Peyer's patch (tissue), 4 donors: ENCODE data around the gene COIL. TPM values are rescaled to one million over a fixed set of nuclear protein-coding genes. Genes with fewer than 3 reads are reported as not detected.
A peak's percentile ranks its signal among the peaks of the same experiment; 100 is the strongest.
"Not testable (repeated sequence)": the region's sequence is repeated elsewhere in the genome, so short reads cannot be mapped to it uniquely, and the experiment has no call there.

Experiments
- DNase-seq, 3 donors: peaks; one replicate each; pipeline ENCODE4 v3.0.0-alpha.2; 2017 to 2019
- H3K27ac ChIP-seq, 4 donors: fragments of 200-600 bp; sonication (generic); one replicate each; pipeline ENCODE4 v1.5.1; 2016 to 2019
- H3K27me3 ChIP-seq, 2 donors: fragments of 200-600 bp; sonication (generic); one replicate each; pipeline ENCODE4 v1.5.1; 2019
- H3K36me3 ChIP-seq, 3 donors: fragments of 200-600 bp; sonication (generic); one replicate each; pipeline ENCODE4 v1.5.1; 2016 to 2019
- H3K4me1 ChIP-seq, 4 donors: fragments of 200-600 bp; sonication (generic); one replicate each; pipeline ENCODE4 v1.5.1; 2016 to 2019
- H3K4me3 ChIP-seq, 4 donors: fragments of 200-600 bp; sonication (generic); 1 replicate in 3 of 4; 2 replicates in 1 of 4; pipeline ENCODE4 v1.5.1; 2016 to 2019; ENCODE audit warnings: mild to moderate bottlenecking in 1 of 4
- H3K9me3 ChIP-seq, 4 donors: fragments of 200-600 bp; sonication (generic); one replicate each; pipeline ENCODE4 v1.5.1; 2016 to 2019; ENCODE audit warnings: mild to moderate bottlenecking in 1 of 4
- POLR2A ChIP-seq, 2 donors: fragments of 450-650 bp; IDR thresholded peaks; one replicate each; pipeline ENCODE4 v1.5.1; 2017; ENCODE audit warnings: antibody characterized with exemption in 2 of 2, mild to moderate bottlenecking in 2 of 2, moderate library complexity in 2 of 2
- total RNA-seq, 4 donors: library from RNA; depleted of rRNA; stranded (reverse); fragments of >200 nt; gene quantifications; one replicate each; pipeline ENCODE4 v1.1.0, GENCODE V29; 2016
- TF ChIP-seq, protein P1 (sequence below), 6 experiments: fragments of 450-650 bp in 4 of 6; fragments of 200-600 bp in 2 of 6; sonication (generic) in 1 of 6; IDR thresholded peaks; one replicate each; pipeline ENCODE4 v1.5.1; 2017 to 2019; ENCODE audit warnings: antibody characterized with exemption in 6 of 6, mild to moderate bottlenecking in 3 of 6, moderate library complexity in 1 of 6

The COIL gene
- total RNA-seq, 4 donors from 2014 or later = 8.6 to 20.6 (median 12.5) TPM

DNA sequence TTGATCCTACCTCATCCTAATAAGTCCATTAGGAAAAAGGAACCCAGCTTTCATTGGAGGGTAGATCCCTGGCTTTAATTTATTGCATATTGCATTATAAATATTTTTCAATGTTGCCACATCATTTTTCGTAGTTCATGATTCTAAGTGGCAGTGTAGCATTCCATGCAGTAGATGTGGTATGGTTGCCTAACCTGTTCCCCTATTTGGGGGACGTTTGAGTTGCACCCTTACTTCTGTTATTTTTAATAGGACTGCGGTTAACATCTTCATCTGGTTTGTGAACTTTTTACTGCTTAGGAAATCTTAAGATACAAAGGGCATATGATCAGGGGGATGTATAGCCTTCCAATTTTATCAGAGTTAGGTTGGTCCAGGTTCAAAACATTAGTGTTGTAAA is 22.5 kb upstream of the COIL start:
- Histone ChIP-seq H3K27ac (no peak overlapping the region), H3K27me3 (no peaks in the 10 kb centered on the region), H3K9me3 (no peaks in the 10 kb centered on the region), H3K36me3 (peaks cover 0 to 32% (median 0%) of the 10 kb centered on the region in 3 donors), H3K4me1 (peaks cover 0 to 11% (median 0%) of the 10 kb centered on the region in 4 donors), H3K4me3 (no peak overlapping the region)
- TF ChIP-seq POLR2A (IDR thresholded peaks at IDR 0.05) = no peak
- TF ChIP-seq, protein P1, sequence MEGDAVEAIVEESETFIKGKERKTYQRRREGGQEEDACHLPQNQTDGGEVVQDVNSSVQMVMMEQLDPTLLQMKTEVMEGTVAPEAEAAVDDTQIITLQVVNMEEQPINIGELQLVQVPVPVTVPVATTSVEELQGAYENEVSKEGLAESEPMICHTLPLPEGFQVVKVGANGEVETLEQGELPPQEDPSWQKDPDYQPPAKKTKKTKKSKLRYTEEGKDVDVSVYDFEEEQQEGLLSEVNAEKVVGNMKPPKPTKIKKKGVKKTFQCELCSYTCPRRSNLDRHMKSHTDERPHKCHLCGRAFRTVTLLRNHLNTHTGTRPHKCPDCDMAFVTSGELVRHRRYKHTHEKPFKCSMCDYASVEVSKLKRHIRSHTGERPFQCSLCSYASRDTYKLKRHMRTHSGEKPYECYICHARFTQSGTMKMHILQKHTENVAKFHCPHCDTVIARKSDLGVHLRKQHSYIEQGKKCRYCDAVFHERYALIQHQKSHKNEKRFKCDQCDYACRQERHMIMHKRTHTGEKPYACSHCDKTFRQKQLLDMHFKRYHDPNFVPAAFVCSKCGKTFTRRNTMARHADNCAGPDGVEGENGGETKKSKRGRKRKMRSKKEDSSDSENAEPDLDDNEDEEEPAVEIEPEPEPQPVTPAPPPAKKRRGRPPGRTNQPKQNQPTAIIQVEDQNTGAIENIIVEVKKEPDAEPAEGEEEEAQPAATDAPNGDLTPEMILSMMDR (IDR thresholded peaks at IDR 0.05) = no peak
- DNase-seq = no peak

DNA sequence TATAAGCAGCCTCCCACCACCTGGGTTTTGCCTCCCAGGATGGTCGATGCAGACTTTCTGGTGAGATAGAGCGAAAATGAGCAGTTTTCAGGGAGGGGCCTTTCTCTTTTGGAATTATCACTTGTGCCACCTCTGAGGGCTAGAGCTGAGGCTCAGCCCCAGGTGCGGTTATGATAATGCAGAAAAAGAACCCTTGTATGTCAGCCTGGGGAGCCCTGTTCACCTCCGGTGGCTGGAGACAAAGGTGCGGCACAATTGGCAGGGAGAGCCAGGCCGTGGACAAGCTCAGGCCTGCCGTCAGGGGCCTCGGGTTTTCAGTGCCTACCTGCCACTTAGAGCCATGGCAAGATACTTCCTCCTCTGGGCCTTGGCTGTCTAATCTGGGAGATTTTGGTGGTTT is 21.5 kb upstream of the COIL start:
- DNase-seq = no peak
- Histone ChIP-seq H3K4me3 (no peak overlapping the region), H3K36me3 (peaks cover 0 to 32% (median 0%) of the 10 kb centered on the region in 3 donors), H3K27ac (no peak overlapping the region), H3K9me3 (no peaks in the 10 kb centered on the region), H3K27me3 (no peaks in the 10 kb centered on the region), H3K4me1 (peaks cover 0 to 12% (median 0%) of the 10 kb centered on the region in 4 donors)
- TF ChIP-seq, protein P1 (IDR thresholded peaks at IDR 0.05) = no peak
- TF ChIP-seq POLR2A (IDR thresholded peaks at IDR 0.05) = no peak

DNA sequence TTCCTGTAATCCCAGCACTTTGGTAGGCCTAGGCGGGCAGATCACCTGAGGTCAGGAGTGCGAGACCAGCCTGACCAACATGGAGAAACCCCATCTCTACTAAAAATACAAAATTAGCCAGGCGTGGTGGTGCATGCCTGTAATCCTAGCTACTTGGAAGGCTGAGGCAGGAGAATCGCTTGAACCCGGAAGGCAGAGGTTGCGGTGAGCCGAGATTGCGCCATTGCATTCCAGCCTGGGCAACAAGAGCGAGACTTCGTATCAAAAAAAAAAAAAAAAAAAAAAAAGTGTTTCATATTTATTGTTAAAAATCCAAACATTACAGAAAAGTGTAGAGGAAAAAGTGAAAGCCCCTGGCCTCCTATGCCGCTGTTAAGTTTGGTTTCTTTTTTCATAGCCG is 19.7 kb upstream of the COIL start:
- H3K4me1 ChIP-seq = peaks cover 0 to 12% (median 0%) of the 10 kb centered on the region in 4 donors
- not testable (repeated sequence) for H3K4me3 ChIP-seq, H3K9me3 ChIP-seq, H3K27ac ChIP-seq, H3K27me3 ChIP-seq, DNase-seq
- H3K36me3 ChIP-seq = peaks cover 0 to 15% (median 0%) of the 10 kb centered on the region in 3 donors

DNA sequence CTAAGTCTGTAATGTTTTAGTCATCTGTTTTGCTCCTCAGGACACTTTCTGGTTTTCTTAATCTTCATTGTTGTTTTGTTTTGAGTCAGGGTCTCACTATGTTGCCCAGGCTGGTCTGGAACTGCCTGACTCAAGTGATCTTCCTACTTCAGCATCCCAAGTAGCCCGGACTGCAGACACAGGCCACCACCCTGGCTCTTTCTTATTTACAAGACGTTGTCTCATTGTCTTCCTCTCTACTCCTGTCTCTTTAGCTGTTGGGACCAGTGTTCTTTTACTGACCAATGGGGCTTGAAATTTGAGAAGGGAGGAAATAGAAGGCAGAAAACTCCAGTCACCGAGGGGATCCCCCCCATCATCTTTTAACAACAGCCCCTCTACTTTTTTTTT is 18.2 kb upstream of the COIL start:
- DNase-seq = no peak
- Histone ChIP-seq H3K27me3 (no peaks in the 10 kb centered on the region), H3K4me1 (peaks cover 0 to 12% (median 0%) of the 10 kb centered on the region in 4 donors), H3K9me3 (no peaks in the 10 kb centered on the region), H3K4me3 (peak overlapping the region in 1 of 4 donors; percentile 78), H3K36me3 (peaks cover 0 to 10% (median 0%) of the 10 kb centered on the region in 3 donors), H3K27ac (peak overlapping the region in 2 of 4 donors; percentile 44 to 78)
- TF ChIP-seq, protein P1 (IDR thresholded peaks at IDR 0.05) = no peak
- no peak for TF ChIP-seq POLR2A (IDR thresholded peaks at IDR 0.05)

DNA sequence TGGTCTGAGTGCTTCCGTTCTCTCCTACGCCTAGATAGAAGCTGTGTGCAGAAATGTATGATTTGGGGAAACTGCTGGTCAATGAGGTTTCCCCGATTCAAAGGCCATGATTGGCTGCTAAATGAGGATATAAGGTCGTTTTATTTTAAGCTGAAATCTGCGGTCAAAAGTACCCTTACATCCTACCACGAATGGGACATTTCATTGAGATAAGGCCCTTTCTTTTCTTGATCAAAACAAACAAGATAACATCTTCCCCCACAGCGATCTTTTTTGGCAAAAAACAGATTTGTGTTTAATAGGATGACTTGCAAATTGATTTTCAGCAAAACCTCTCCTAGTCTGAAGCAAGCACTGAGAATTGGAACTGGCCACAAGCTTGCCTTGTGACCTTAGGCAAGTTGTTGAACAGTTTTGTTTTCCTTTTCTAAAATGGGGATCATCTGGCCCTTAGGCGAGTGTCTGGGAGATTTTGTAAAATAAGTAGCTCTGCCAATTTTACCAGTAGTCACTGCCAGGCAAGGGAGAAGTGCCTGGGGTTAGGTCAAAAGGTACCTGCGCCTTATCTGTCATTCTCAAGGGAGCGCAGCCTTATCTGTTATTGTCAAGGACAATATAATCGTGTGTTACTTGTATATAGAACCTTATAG is 17.7 kb upstream of the COIL start:
- Histone ChIP-seq H3K36me3 (peaks cover 0 to 10% (median 0%) of the 10 kb centered on the region in 3 donors), H3K4me3 (peak overlapping the region; percentile 51 to 78 (median 60)), H3K27ac (peak overlapping the region; percentile 20 to 78 (median 53)), H3K4me1 (peaks cover 0 to 12% (median 0%) of the 10 kb centered on the region in 4 donors), H3K27me3 (no peaks in the 10 kb centered on the region), H3K9me3 (no peaks in the 10 kb centered on the region)
- TF ChIP-seq POLR2A (IDR thresholded peaks at IDR 0.05) = no peak
- TF ChIP-seq, protein P1 (IDR thresholded peaks at IDR 0.05) = no peak
- DNase-seq = no peak

DNA sequence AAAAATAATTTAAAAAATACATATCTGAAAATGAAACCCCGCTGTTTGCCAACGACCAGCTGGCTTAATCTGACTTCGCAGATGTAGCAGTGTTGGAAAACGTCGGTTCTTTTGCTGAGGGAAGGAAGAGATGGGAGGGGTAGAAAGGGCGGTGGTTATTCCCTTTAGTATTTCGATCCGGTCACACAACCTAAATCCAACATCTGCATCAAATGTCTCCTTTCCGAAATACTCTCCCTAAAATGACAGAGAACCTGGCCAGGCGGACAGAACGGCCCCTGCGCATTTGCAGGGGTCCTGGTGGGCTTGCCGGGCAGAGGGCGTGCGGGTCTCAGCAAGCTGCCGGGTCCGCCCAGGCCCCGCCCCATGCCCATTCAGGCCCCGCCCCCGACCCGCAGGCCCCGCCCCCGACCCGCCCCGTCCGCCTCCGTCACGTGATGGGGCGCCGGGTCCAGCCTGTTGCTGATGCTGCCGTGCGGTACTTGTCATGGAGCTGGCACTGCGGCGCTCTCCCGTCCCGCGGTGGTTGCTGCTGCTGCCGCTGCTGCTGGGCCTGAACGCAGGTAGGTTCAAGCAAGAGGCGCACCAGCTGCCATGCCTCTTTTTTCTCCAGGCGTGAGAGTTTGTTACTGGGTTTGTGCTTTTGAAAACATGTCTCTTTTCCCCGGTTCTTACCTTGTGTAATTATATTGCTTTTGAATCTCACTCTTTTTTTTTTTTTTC is 17.0 kb upstream of the COIL start, which contains the start of gene SCPEP1:
SCPEP1 (plus strand) TSS at position 459 of the 723 bp plus-strand sequence; CDS start at position 488, 29 bp downstream.
- Histone ChIP-seq H3K27me3 (no peaks in the 10 kb centered on the region), H3K9me3 (no peaks in the 10 kb centered on the region), H3K36me3 (peaks cover 0 to 10% (median 0%) of the 10 kb centered on the region in 3 donors), H3K4me1 (peaks cover 0 to 12% (median 0%) of the 10 kb centered on the region in 4 donors), H3K4me3 (peak within 1 kb of the TSS; percentile 51 to 78 (median 60)), H3K27ac (peak within 1 kb of the TSS; percentile 20 to 78 (median 61))
- TF ChIP-seq, protein P1 (IDR thresholded peaks at IDR 0.05) = no peak
- peak; percentile 57 to 70 for TF ChIP-seq POLR2A (IDR thresholded peaks at IDR 0.05)
- peak; percentile 86 to 92 (median 91) for DNase-seq
